ENCODE measurements around the gene MED26.
"Not testable (repeated sequence)": the region's sequence is repeated elsewhere in the genome, so short reads cannot be mapped to it uniquely, and the experiment has no call there.

MED26 gene, protein sequence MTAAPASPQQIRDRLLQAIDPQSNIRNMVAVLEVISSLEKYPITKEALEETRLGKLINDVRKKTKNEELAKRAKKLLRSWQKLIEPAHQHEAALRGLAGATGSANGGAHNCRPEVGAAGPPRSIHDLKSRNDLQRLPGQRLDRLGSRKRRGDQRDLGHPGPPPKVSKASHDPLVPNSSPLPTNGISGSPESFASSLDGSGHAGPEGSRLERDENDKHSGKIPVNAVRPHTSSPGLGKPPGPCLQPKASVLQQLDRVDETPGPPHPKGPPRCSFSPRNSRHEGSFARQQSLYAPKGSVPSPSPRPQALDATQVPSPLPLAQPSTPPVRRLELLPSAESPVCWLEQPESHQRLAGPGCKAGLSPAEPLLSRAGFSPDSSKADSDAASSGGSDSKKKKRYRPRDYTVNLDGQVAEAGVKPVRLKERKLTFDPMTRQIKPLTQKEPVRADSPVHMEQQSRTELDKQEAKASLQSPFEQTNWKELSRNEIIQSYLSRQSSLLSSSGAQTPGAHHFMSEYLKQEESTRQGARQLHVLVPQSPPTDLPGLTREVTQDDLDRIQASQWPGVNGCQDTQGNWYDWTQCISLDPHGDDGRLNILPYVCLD

DNA sequence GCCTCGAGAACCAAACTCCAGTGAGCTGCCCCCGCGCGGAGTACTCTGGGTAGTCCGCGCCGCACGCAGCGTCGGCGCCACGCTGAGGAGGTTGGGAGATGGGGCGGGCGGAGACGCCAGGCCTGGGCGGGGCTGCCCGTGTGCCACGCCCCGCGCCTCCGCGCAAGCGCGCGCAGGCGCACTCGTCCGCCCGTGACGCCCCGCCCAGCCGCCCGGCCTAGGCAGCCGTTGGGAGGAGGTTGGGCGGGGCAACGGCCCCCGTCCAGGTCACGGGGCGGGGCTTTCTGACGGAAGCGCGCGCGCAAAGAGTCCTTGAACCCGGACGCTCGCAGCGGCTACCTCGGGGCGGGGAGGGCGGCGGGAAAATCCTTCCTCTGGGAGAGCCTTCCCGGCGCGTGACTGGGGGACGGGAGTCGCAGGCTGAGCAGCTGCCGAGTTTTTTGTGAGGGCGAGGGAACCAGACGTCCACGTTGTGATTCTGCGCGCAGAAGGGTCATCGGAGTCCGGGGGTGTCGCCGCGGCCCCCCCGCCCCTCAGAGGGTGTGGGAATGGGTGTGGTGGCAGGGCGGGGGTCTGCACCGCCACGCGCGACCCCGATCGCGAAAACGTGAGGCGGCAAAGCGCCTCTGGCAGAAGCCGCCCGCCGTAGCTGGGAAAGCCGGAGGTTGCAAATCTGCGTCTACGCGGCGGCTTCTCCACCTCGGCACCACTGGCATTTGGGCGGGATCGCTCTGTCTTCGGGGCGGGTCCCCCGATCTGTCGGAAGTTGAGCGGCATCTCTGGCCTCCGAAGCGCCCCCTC lies at the start of gene MED26:
Gene MED26 (minus strand): TSS at position 22 of the 801 bp plus-strand sequence. CDS start 261 bp downstream, outside the sequence.
- DNase-seq (ENCODE audit: low read depth) = peak; percentile 88

DNA sequence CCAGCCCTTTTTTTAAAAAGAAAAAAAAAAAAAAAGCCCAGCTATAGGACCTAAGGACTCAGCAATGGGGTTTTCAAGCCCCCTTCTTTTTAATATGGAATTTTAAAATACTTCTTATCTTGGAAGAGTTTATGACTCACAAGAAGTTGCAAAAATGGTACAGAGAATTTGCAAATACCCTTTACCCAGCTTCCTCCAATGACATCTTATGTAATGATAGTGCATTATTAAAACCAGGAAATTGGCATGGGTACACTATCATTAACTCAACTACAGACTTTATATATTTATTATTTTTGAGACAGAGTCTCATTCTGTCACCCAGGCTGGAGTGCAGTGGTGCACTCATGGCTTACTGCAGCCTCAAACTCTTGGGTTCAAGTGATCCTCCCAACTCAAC lies 49.1 kb upstream of the MED26 start:
- no peak for DNase-seq (ENCODE audit: low read depth)

GRCh38 chr19:16676101-16676798 lies 48.2 kb upstream of the MED26 start:
- DNase-seq (ENCODE audit: low read depth) = no peak

- not testable (repeated sequence) for DNase-seq (ENCODE audit: low read depth)
These were observed 45.8 kb upstream of the MED26 start for GRCh38 chr19:16673839-16674238.

GRCh38 chr19:16673231-16673630 lies 45.2 kb upstream of the MED26 start:
- DNase-seq (ENCODE audit: low read depth) = no peak

- no peak for DNase-seq (ENCODE audit: low read depth)
These were observed 43.8 kb upstream of the MED26 start for GRCh38 chr19:16671652-16672274.

GRCh38 chr19:16670291-16670690 lies 42.3 kb upstream of the MED26 start:
- DNase-seq (ENCODE audit: low read depth) = no peak

GRCh38 chr19:16668702-16669101 lies 40.7 kb upstream of the MED26 start:
- not testable (repeated sequence) for DNase-seq (ENCODE audit: low read depth)

GRCh38 chr19:16668176-16668575 lies 40.2 kb upstream of the MED26 start:
- DNase-seq (ENCODE audit: low read depth) = no peak

- DNase-seq (ENCODE audit: low read depth) = no peak
These were observed 33.6 kb upstream of the MED26 start for GRCh38 chr19:16661480-16662034.

- no peak for DNase-seq (ENCODE audit: low read depth)
These were observed 32.9 kb upstream of the MED26 start, which contains the start of gene TMEM38A for GRCh38 chr19:16660763-16661479. TSS of gene TMEM38A (plus strand) at chr19:16661139. CDS start at chr19:16661218, 79 bp downstream.

DNA sequence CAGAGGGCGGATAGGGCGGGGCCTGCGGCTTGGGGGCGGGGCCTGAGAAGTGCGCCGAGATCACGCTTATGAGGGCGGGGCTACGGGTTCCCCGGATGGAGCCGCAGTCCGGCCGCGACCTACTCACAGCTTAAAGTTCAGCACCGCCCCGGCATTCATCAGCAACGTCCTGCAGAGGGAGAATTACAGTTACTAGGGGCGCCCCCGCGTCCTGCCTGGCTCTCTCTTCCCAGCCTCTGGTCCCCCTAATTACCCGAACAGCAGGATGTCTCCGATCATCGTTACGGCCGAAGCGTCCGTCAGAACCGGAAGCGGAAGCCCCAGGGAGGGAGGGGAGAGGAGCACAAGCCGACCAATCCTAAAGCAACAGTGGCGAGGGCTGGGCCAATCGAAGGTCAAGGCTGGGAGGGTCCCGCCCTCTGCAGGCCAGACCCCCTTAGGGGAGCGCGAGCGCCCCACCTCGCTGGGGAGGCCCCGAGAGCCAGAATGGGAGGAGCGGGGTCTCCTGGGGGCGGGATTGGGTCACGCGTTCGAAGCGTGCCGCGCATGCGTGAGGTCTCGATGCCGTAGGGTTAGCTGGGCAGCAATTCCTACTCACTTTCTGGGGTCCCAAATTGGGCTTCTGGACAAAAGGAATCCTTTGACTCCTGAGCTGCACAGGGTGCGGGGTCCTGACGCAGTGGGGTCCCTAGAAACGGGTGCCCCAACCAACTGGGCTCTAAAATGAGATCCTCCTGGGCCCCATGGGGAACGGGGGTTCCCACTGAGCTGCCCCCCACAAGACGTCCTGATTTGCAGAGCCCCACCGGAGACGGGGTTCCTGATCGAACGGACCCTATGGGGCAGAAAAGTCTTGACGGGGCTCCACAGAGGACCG lies 32.1 kb upstream of the MED26 start, which contains the start of gene SMIM7:
Gene SMIM7 (minus strand): TSS at position 313 of the 877 bp plus-strand sequence. CDS start 34 bp downstream, at position 279.
- DNase-seq (ENCODE audit: low read depth) = peak; percentile 98

- DNase-seq (ENCODE audit: low read depth) = no peak
These were observed 31.4 kb upstream of the MED26 start for GRCh38 chr19:16659464-16659831.

DNA sequence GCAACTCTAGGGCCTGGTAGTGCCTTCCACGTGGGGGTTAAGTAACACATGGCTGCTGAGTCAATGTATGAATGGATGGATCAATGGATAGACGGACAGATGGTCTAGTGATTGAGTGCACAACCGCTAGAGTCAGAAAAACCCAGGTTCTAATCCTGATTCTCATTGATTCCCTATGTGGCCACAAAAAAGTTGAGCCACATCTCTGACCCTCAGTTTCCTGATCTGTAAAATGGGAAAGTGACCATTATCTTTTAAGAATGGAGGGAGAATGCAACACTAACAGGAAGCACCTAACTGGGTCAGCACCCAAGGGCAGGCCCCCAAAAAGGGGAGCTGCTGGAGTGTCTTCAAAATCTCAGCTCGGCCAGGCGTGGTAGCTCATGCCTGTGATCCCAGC lies 29.4 kb upstream of the MED26 start:
- DNase-seq (ENCODE audit: low read depth) = no peak

DNA sequence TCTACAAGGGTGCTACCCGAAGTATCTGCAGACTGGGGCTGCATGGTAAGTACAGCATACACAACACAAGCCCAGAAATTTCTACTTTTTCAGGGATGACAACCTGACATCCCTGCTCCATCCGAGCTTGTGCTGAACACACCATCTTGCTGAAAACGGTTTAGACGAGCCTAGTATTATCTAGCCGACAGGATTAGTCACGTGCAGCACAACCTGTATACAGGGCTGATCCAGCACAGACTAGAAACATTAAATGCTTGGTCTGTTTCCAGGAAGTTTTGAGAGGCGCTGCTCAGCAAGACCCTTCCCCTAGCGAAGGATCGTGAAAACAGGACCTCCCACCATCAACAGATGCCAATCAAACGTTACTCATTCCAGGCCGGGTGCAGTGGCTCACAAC lies 27.7 kb upstream of the MED26 start:
- no peak for DNase-seq (ENCODE audit: low read depth)

DNA sequence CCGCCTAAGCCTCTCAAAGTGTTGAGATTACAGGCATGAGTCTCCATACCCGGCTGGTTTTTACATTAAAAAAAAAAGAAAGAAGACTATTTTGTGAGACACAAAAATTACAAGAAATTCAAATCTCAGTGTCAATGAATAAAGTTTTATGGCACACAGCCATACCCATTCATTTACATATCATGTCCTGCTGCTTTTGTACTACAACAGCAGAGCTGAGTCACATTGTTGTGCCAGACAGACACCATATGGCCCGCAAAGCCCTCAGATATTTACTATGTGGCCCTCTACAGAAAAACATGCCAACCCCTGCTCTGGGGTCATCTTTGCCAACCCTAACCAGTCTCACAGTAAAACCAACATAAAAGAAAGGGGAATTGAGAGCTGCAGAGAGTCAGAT lies 26.6 kb upstream of the MED26 start:
- DNase-seq (ENCODE audit: low read depth) = no peak

DNA sequence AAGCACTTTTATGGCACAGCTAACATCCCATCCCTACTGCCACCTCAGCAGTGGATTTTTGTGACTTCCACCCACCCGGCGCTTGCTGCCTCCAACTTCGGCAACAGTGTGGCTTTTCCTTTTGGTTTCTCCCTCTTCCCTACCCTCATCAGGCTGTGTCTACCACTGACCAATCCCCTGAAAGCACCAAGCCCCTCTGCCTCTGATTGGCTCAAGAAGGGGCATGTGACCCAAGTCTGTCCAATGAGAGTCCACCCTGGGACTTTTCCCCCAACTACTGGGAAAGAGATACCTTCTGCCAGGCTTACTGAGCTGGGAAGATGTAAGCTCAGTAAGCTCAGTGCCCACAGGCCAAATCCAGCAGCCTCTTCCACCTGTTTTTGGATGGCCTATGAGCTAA lies 26.1 kb upstream of the MED26 start:
- DNase-seq (ENCODE audit: low read depth) = no peak

DNA sequence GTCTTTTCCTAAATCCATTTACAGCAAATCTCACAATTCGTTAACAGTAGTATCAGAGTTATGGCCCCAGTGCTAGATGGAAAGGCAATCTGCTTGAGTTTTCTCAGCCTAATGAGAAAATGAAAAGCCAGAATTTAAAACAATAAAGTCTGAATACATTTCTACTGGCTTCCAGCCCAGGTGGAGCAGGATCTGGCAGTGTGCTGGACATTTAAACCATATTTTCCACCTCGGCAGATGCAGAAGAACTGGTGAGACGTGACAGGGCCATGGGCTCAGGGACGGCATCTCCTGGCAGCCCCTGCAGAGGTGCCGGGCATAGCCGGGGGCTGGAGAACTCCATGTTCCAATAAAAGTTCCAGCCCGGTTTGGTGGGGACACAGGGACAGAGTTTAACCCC lies 24.9 kb upstream of the MED26 start:
- no peak for DNase-seq (ENCODE audit: low read depth)

DNA sequence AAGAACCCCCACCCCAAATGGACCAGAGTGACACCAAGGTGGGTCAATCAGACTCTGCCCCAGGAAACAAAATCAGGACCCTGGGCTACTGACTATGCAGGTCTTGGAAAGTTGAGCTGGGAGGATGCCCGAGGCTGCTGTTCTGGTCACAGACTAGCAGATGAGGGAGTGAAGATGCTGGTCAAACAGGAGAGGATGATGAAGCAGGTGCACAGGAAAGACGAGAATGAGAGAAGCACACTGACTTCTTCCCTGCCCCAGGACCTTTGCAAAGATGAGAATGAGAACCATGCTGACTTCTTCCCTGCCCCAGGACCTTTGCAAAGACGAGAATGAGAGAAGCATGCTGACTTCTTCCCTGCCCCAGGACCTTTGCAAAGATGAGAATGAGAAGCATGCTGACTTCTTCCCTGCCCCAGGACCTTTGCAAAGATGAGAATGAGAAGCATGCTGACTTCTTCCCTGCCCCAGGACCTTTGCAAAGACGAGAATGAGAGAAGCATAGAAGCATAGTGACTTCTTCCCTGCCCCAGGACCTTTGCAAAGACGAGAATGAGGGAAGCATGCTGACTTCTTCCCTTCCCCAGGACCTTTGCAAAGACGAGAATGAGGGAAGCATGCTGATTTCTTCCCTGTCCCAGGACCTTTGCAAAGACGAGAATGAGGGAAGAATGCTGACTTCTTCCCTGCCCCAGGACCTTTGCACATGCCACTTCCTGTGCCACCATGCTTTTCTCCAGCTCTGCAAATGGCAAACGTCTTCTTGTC lies 23.6 kb upstream of the MED26 start:
- DNase-seq (ENCODE audit: low read depth) = not testable (repeated sequence)
